CD4-positive, CD25-positive, alpha-beta regulatory T cell (primary cell): ENCODE results near the gene GASK1A. TPM values are rescaled to one million over a fixed set of nuclear protein-coding genes. Genes with fewer than 3 reads are reported as not detected.
"Not testable (repeated sequence)": the region's sequence is repeated elsewhere in the genome, so short reads cannot be mapped to it uniquely, and the experiment has no call there.

ENCODE experiments used
- ATAC-seq, 2 donors: fragments of 150-1000 bp; cut with Tn5 transposase; one replicate each; pipeline ENCODE4 v1.10.0; 2021; ENCODE audit warnings: low read depth in 2 of 2, moderate number of reproducible peaks in 2 of 2, moderate library complexity in 1 of 2
- DNase-seq, 3 donors: peaks; one replicate each; pipeline versions ENCODE4 v3.0.0 to v3.0.0-alpha.2; 2012 to 2022; ENCODE audit warnings: mixed read lengths in 1 of 3
- H3K27ac ChIP-seq: one replicate; pipeline ENCODE4 v1.7.0; 2013; ENCODE audit warnings: mild to moderate bottlenecking, low read length; ENCODE audit not compliant: insufficient read depth, poor library complexity, severe bottlenecking
- H3K27me3 ChIP-seq: one replicate; pipeline ENCODE4 v1.7.0; 2013; ENCODE audit warnings: low read length; ENCODE audit not compliant: control insufficient read depth, insufficient read depth
- H3K36me3 ChIP-seq: one replicate; pipeline ENCODE4 v1.7.0; 2013; ENCODE audit warnings: mild to moderate bottlenecking, low read length, moderate library complexity; ENCODE audit not compliant: control insufficient read depth, insufficient read depth
- H3K4me1 ChIP-seq: 2 replicates; pipeline ENCODE4 v1.7.0; 2013; ENCODE audit warnings: mild to moderate bottlenecking, low read length; ENCODE audit not compliant: insufficient read depth, control insufficient read depth, poor library complexity, severe bottlenecking
- H3K4me3 ChIP-seq: one replicate; pipeline ENCODE4 v1.7.0; 2013; ENCODE audit warnings: low read depth, mild to moderate bottlenecking, low read length, moderate library complexity
- H3K9me3 ChIP-seq, 2 experiments: 1 replicate in 1 of 2; 2 replicates in 1 of 2; pipeline ENCODE4 v1.7.0; 2013; ENCODE audit warnings: low read length in 2 of 2, mild to moderate bottlenecking in 1 of 2, moderate library complexity in 1 of 2; ENCODE audit not compliant: control insufficient read depth in 2 of 2
- H3K27ac Mint-ChIP-seq, 3 donors: one replicate each; pipeline ENCODE4 v1.8.0; 2020 to 2022; ENCODE audit warnings: mild to moderate bottlenecking in 3 of 3, mixed read lengths in 3 of 3, moderate library complexity in 2 of 3
- H3K27me3 Mint-ChIP-seq: one replicate; pipeline ENCODE4 v1.8.0; 2022; ENCODE audit warnings: mild to moderate bottlenecking, mixed read lengths
- H3K36me3 Mint-ChIP-seq: one replicate; pipeline ENCODE4 v1.8.0; 2020; ENCODE audit warnings: mixed read lengths
- H3K4me1 Mint-ChIP-seq, 4 donors: one replicate each; pipeline ENCODE4 v1.8.0; 2020 to 2022; ENCODE audit warnings: mixed read lengths in 4 of 4, mild to moderate bottlenecking in 1 of 4
- H3K4me3 Mint-ChIP-seq, 4 donors: one replicate each; pipeline ENCODE4 v1.8.0; 2020 to 2022; ENCODE audit warnings: mild to moderate bottlenecking in 4 of 4, mixed read lengths in 4 of 4, moderate library complexity in 3 of 4
- H3K9me3 Mint-ChIP-seq, 7 donors: one replicate each; pipeline ENCODE4 v1.8.0; 2020 to 2022; ENCODE audit warnings: mixed read lengths in 7 of 7, mild to moderate bottlenecking in 3 of 7, moderate library complexity in 2 of 7
- polyA plus RNA-seq, 4 donors: library from polyadenylated mRNA; unstranded; fragments of 300-500 nt; fragmentation: Illumina TruSeq; gene quantifications; one replicate each; pipeline ENCODE4 v1.2.3, GENCODE V29; 2021
- total RNA-seq: library from RNA; stranded (reverse); gene quantifications from one replicate; pipeline ENCODE4 v1.2.3, GENCODE V29; 2022

GASK1A gene
- total and polyA plus RNA-seq, 5 donors from 2014 or later, result not detected

GRCh38 chr3:43055806-43056770 is 77.0 kb downstream of the GASK1A start:
- peaks cover 0 to 15% (median 5%) of the 10 kb centered on the region in 7 donors for H3K9me3 Mint-ChIP-seq

DNA sequence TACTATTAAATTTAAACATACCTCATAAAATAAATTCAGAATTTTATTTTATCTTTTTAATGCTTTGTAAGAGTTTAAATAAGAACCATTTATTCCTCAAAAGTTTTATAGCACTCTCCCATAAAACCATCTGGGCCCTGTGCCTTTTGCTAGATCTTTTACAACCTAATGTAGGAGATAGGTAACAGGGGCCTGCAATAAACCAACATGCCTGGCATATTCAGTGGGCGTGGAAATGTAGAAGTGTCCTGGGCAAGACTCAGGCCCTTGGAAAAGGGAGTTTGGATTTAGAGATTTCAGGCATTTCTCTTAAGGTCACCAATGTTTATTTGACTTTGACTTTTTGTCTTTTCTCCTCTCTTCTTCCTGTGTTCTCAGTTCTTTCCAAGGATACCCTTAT is 80.3 kb downstream of the GASK1A start:
- Histone ChIP-seq H3K27me3 (no peaks in the 10 kb centered on the region), H3K4me3 (no peak overlapping the region), H3K9me3 (no peaks in the 10 kb centered on the region), H3K36me3 (no peaks in the 10 kb centered on the region), H3K27ac (no peak overlapping the region), H3K4me1 (no peaks in the 10 kb centered on the region)
- Mint-ChIP-seq H3K27me3 (peaks cover 16% of the 10 kb centered on the region), H3K4me1 (peaks cover 0 to 10% (median 1%) of the 10 kb centered on the region in 4 donors), H3K9me3 (peaks cover 0 to 3% (median 0%) of the 10 kb centered on the region in 7 donors), H3K27ac (peak overlapping the region in 1 of 3 donors; percentile 34), H3K36me3 (no peaks in the 10 kb centered on the region), H3K4me3 (no peak overlapping the region)
- DNase-seq (no peak), ATAC-seq (no peak)

More at GRCh38 chr3:43055806-43056770, 77.0 kb downstream of the GASK1A start:
- Mint-ChIP-seq H3K27ac (peak overlapping the region in 1 of 3 donors; percentile 12), H3K36me3 (peaks cover 5% of the 10 kb centered on the region), H3K4me3 (no peak overlapping the region), H3K4me1 (peaks cover 0 to 10% (median 1%) of the 10 kb centered on the region in 4 donors), H3K27me3 (peaks cover 38% of the 10 kb centered on the region)
- peaks cover 4% of the 10 kb centered on the region for H3K27me3 ChIP-seq
- no peak overlapping the region for H3K4me3 ChIP-seq
- ATAC-seq, result no peak
- no peaks in the 10 kb centered on the region for H3K4me1 ChIP-seq
- H3K9me3 ChIP-seq, result peaks cover 6 to 11% of the 10 kb centered on the region in 2 experiments
- H3K36me3 ChIP-seq, result no peaks in the 10 kb centered on the region
- DNase-seq, result no peak
- H3K27ac ChIP-seq, result no peak overlapping the region

- Histone ChIP-seq H3K4me3 (no peak overlapping the region), H3K4me1 (no peaks in the 10 kb centered on the region), H3K27ac (no peak overlapping the region), H3K9me3 (no peaks in the 10 kb centered on the region), H3K36me3 (no peaks in the 10 kb centered on the region), H3K27me3 (no peaks in the 10 kb centered on the region)
- no peak overlapping the region for H3K4me3 Mint-ChIP-seq
- H3K36me3 Mint-ChIP-seq, result no peaks in the 10 kb centered on the region
- peaks cover 0 to 3% (median 0%) of the 10 kb centered on the region in 7 donors for H3K9me3 Mint-ChIP-seq
- no peak overlapping the region for H3K27ac Mint-ChIP-seq
- no peak for ATAC-seq
- H3K27me3 Mint-ChIP-seq, result peaks cover 11% of the 10 kb centered on the region
- DNase-seq, result no peak
- peaks cover 0 to 10% (median 1%) of the 10 kb centered on the region in 4 donors for H3K4me1 Mint-ChIP-seq
Measured at GRCh38 chr3:43061101-43061895, 82.2 kb downstream of the GASK1A start.

DNA sequence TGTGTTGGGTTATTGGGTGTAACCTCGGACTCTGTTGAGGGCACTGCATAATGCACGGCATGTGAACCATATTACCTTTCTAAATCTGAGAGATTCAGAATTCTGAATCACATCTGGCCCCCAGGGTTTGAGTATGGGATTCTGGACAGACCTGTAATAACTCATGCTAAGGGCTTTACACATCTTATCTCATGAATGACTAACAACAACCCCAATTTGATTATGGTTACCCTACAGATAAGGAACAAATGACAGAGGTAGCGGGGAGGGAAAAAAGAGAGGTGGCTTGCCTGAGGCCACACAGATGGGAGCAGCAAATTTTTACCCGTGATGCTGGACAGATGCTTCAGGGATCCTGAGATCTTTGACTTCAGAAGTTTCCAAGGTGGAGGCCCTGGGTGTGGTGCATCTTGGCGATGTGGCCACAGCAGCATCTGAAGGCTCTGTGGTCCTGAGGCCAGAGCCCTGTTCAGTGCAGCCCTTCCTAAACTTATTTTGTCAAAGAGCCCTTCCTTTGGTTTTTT is 83.0 kb downstream of the GASK1A start:
- DNase-seq (no peak), ATAC-seq (no peak)
- Histone ChIP-seq H3K4me1 (no peaks in the 10 kb centered on the region), H3K9me3 (no peaks in the 10 kb centered on the region), H3K27ac (no peak overlapping the region), H3K27me3 (no peaks in the 10 kb centered on the region), H3K36me3 (no peaks in the 10 kb centered on the region), H3K4me3 (no peak overlapping the region)
- Mint-ChIP-seq H3K4me3 (no peak overlapping the region), H3K27ac (no peak overlapping the region), H3K9me3 (peaks cover 0 to 3% (median 0%) of the 10 kb centered on the region in 7 donors), H3K27me3 (peaks cover 11% of the 10 kb centered on the region), H3K4me1 (peaks cover 0 to 10% (median 1%) of the 10 kb centered on the region in 4 donors), H3K36me3 (no peaks in the 10 kb centered on the region)

GRCh38 chr3:43062564-43063040 is 83.5 kb downstream of the GASK1A start:
- Mint-ChIP-seq H3K9me3 (peaks cover 0 to 3% (median 0%) of the 10 kb centered on the region in 7 donors), H3K4me1 (peaks cover 0 to 10% (median 1%) of the 10 kb centered on the region in 4 donors), H3K27ac (no peak overlapping the region), H3K4me3 (no peak overlapping the region), H3K36me3 (no peaks in the 10 kb centered on the region), H3K27me3 (peaks cover 8% of the 10 kb centered on the region)
- Histone ChIP-seq H3K9me3 (no peaks in the 10 kb centered on the region), H3K4me1 (no peaks in the 10 kb centered on the region), H3K27ac (no peak overlapping the region), H3K4me3 (no peak overlapping the region), H3K36me3 (no peaks in the 10 kb centered on the region), H3K27me3 (no peaks in the 10 kb centered on the region)
- no peak for ATAC-seq
- no peak for DNase-seq

DNA sequence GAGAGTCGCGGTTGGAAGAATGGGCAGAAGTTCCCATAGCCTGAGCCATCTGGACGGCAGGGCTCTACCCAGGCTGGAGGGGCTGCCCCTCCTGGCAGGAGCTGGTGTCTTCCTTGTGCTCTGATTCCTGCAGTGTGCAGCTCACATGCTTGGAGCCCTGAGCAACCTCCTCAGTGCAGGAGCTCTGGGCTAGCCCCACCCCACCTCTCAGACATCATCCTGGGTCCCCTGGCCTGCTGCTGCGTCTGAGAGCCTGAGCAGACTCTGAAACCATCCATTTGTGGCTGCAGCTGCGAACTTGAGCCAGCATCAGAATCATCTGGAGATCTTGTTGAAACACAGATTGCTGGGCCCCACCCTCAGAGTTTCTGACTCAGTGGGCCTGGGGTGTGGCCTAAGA is 84.0 kb downstream of the GASK1A start:
- Mint-ChIP-seq H3K27ac (no peak overlapping the region), H3K27me3 (peaks cover 6% of the 10 kb centered on the region), H3K36me3 (no peaks in the 10 kb centered on the region), H3K4me1 (peaks cover 0 to 10% (median 1%) of the 10 kb centered on the region in 4 donors), H3K9me3 (peaks cover 0 to 3% (median 0%) of the 10 kb centered on the region in 7 donors), H3K4me3 (no peak overlapping the region)
- ATAC-seq (no peak), DNase-seq (no peak)
- Histone ChIP-seq H3K4me3 (no peak overlapping the region), H3K27ac (no peak overlapping the region), H3K27me3 (no peaks in the 10 kb centered on the region), H3K36me3 (no peaks in the 10 kb centered on the region), H3K4me1 (no peaks in the 10 kb centered on the region), H3K9me3 (no peaks in the 10 kb centered on the region)

DNA sequence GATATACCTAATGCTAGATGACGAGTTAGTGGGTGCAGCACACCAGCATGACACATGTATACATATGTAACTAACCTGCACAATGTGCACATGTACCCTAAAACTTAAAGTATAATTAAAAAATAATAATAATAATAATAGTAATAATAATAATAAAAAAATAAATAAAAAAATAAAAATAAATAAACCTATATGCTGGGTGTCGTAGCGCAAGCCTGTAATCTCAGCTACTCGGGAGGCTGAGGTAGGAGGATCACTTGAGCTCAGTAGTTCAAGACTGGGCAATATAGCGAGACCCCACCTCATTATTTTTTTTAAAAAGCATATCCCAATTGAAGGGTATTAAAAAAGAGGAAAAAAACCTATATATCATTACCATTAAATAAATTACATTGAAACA is 91.6 kb downstream of the GASK1A start:
- H3K4me1 ChIP-seq, H3K27me3 ChIP-seq, H3K36me3 Mint-ChIP-seq, H3K9me3 ChIP-seq, DNase-seq, H3K9me3 Mint-ChIP-seq, H3K4me3 ChIP-seq, H3K36me3 ChIP-seq, H3K27ac ChIP-seq, ATAC-seq, H3K27ac Mint-ChIP-seq, H3K4me3 Mint-ChIP-seq, H3K27me3 Mint-ChIP-seq, H3K4me1 Mint-ChIP-seq: not testable (repeated sequence)
